ENCODE data around the gene ARHGEF16. TPM values are rescaled to one million over a fixed set of nuclear protein-coding genes. Genes with fewer than 3 reads are reported as not detected.

The ARHGEF16 gene
- polyA plus RNA-seq, 6 donors from 2014 or later: not detected

DNA sequence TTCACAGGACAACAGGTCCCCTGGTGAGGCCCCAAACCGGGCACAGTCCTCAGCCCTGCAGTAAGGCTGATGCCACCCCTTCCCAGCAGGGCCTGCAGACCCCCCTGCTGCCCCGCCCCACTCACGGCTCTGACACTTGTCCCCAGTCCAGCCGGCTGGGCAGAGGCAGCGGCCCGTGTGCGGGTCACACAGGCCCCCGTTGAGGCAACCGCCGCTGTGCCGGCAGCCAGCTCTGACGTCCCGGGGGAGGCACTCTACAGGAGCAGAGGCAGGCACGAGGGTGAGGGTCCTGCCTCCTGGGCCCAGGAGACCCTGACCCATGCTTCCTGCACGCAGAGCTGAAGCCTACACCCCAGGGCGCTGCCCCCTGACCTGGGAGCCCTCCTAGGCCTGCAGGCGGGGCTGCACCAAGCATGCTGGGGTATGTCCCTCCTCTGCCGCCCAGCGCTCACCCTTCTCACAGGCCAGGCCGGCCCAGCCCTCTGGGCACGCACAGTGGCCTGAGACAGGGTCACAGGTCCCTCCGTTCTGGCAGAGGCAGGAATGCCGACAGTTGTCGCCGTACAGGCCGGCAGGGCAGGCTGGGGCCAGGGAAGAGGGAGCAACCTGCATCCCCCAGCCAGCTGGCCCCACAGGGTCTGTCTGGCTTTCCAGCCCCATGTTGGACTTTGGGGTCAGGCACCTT, 43.9 kb downstream of the ARHGEF16 start:
- H3K27ac Mint-ChIP-seq: no peak overlapping the region
- no peak overlapping the region for H3K4me3 Mint-ChIP-seq
- DNase-seq (no peak), ATAC-seq (ENCODE audit: low read depth in 2 of 2) (no peak)
- no peaks in the 10 kb centered on the region for H3K36me3 Mint-ChIP-seq
- no peaks in the 10 kb centered on the region for H3K27me3 Mint-ChIP-seq
- H3K4me1 Mint-ChIP-seq: peaks cover 0 to 3% (median 0%) of the 10 kb centered on the region in 3 donors
- no peaks in the 10 kb centered on the region for H3K9me3 Mint-ChIP-seq

DNA sequence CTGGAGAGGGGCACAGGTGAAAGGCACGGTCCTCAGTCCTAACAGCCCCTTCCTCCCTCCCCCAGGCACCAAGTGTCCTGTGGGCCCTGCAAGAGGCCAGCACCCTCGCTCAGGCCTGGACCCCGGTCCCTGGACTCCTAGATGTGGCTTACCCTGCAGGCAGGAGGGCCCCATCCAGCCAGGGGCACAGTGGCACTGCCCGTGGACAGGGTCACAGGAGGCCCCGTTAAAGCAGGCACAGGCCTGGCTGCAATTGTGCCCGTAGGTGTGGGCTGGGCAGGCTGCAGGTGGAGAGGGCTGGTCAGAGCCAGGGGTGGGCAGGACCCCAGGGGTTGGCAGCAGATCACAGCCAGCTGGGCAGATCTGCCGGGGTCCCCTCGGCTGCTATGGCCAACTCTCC, 44.5 kb downstream of the ARHGEF16 start:
- H3K9me3 Mint-ChIP-seq: no peaks in the 10 kb centered on the region
- peaks cover 0 to 6% (median 0%) of the 10 kb centered on the region in 3 donors for H3K4me1 Mint-ChIP-seq
- H3K27ac Mint-ChIP-seq: no peak overlapping the region
- no peaks in the 10 kb centered on the region for H3K27me3 Mint-ChIP-seq
- DNase-seq (no peak), ATAC-seq (ENCODE audit: low read depth in 2 of 2) (no peak)
- no peak overlapping the region for H3K4me3 Mint-ChIP-seq
- no peaks in the 10 kb centered on the region for H3K36me3 Mint-ChIP-seq

DNA sequence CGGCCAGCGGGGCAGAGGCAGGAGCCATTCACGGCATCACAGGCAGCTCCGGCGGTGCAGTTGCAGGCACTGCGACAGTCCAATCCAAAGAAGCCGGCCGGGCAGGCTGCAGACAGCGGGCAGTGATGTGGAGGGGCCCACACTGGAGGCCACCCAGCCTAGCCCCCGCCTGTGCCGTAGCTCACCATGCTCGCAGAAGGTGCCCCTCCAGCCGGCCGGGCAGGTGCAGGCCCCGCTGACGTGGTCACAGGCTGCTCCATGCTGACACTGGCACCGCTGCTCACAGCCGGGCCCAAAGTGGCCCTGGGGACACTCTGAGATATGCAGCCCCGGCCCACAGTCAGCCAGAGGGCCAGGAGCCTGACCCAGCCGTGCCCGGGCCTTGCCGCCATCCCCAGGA, 45.1 kb downstream of the ARHGEF16 start:
- Mint-ChIP-seq H3K27ac (no peak overlapping the region), H3K4me1 (peaks cover 0 to 6% (median 0%) of the 10 kb centered on the region in 3 donors), H3K4me3 (no peak overlapping the region), H3K9me3 (no peaks in the 10 kb centered on the region), H3K27me3 (no peaks in the 10 kb centered on the region), H3K36me3 (no peaks in the 10 kb centered on the region)
- ATAC-seq (ENCODE audit: low read depth in 2 of 2) (no peak), DNase-seq (no peak)

DNA sequence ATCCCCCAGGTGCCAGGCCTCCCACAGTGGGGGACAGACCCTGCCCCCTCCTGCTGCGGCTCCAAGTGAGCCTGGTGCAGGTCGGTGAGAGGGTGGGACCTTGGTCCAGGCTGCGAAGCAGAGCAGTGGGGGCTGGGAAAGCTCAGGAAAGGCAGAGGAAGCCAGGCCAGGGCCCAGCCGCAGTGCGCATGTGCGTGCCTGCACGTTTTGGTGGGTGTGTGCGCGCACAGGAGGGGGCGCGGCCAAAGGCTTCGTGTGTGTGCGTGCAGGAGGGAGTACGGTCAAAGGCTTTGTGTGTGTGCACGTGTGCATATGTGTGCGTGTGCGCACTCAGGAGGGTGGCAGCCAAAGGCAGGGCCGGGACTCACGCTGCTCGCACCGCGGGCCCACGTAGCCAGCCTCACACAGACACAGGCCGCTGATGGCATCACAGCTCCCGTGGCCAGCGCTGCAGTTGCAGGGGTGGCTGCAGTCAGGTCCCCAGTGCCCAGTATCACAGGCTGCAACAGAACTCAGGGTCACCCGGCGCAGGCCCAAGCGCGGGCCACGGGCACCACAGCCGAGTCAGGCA, 45.9 kb downstream of the ARHGEF16 start:
- Mint-ChIP-seq H3K27ac (no peak overlapping the region), H3K36me3 (no peaks in the 10 kb centered on the region), H3K27me3 (no peaks in the 10 kb centered on the region), H3K9me3 (no peaks in the 10 kb centered on the region), H3K4me1 (peaks cover 0 to 6% (median 0%) of the 10 kb centered on the region in 3 donors), H3K4me3 (no peak overlapping the region)
- ATAC-seq (ENCODE audit: low read depth in 2 of 2) (no peak), DNase-seq (no peak)

DNA sequence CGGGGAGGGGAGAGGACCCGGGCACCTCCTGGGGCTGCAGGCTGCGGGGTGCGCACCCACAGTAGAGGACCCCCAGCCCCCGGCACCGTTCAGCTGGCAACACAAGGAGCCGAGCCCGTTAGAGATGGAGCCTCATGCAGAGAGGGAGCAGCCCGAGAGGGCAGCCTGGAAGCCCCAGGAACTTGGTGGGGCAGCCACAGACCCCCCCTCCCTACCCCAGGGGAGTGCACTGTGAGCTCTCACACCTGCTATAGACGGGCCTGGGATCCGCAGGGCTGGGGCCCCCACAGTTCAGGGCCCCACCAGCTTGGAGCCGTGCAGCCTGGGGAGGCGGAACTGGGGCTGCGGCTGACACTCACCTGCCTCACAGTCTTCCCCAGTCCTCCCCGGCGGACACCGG, 47.0 kb downstream of the ARHGEF16 start:
- ATAC-seq (ENCODE audit: low read depth in 2 of 2) (no peak), DNase-seq (no peak)
- peaks cover 0 to 6% (median 0%) of the 10 kb centered on the region in 3 donors for H3K4me1 Mint-ChIP-seq
- no peaks in the 10 kb centered on the region for H3K27me3 Mint-ChIP-seq
- H3K36me3 Mint-ChIP-seq: no peaks in the 10 kb centered on the region
- no peak overlapping the region for H3K4me3 Mint-ChIP-seq
- no peak overlapping the region for H3K27ac Mint-ChIP-seq
- H3K9me3 Mint-ChIP-seq: no peaks in the 10 kb centered on the region

DNA sequence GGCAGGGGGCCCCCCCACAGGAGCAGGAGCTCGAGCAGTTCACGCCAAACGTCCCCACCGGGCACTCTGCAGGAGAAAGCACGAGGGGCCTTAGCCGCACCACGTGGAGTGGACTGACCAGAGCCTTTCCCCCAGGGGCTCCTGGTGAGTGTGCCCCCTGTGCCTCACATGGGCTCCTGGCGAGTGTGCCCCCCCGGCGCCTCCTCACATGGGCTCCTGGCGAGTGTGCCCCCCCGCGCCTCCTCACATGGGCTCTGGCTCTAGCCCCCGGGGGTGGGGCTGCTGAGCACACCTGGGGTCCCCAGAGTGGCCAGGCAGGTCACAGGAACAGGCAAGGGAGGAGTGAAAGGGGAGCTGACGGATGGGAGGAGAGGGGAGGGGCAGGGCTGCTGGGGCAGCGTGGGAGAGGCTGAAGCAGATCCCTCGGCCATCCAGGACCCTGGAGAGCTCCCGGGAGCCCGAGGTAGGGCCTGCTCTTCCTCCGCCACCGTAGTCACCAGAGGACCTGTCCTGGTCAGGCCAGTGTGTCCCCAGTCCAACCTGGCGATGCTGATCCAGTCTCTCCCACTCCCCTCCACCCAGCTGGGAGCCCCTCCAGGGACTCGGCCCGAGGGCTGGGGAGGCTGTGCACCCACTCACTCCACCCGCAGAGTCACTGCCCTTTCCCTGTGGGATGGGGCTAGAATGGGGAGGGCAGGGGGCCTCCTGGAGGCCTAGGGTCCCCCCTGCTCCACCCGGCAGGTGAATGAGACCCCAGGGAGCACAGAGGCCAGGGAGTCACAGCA, 47.6 kb downstream of the ARHGEF16 start:
- Mint-ChIP-seq H3K4me1 (peaks cover 0 to 6% (median 0%) of the 10 kb centered on the region in 3 donors), H3K36me3 (no peaks in the 10 kb centered on the region), H3K9me3 (no peaks in the 10 kb centered on the region), H3K27ac (no peak overlapping the region), H3K27me3 (no peaks in the 10 kb centered on the region), H3K4me3 (no peak overlapping the region)
- ATAC-seq (ENCODE audit: low read depth in 2 of 2) (peak in 1 of 2 donors; percentile 56), DNase-seq (no peak)

DNA sequence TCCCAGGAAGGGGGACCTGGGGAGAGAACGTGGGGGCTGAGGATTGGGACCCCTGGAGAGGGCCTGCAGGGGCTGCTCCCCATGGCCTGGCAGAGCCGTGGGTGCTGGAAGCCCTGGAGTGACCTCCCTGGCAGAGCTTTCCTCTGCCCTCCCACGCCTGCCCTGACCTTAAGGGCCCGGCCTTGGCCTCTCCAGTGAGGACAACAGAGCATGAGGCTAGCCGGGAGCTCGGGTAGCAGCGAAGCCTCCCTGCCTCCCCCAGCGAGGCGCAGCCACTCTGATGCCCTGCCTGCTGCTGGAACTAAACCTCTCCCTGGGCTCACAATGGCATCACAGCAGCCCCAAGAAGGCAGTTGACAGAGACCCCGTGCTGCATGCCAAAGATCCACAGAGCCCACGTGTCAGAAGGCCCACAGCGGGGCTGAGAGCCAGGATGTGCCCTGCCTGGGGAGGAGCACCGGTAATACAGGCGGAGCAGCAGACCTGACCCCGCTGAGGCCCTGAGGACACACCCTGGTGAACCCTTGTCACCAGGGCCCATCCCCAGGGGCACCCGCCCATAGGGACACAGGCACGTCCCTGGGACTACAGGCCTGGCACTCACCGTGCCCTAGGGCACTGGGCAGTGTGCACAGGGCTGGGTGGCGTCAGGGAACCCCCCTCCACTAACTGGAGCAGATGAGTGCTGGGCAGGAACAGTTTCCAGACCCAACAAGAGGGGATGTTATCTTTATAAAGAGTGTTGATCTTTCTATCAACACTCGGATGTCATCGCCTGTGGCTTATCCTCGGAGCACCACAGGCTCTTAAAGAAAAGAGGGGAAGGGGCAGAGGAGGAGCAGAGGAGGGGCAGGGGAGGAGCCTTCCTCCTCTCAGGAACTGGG, 48.4 kb downstream of the ARHGEF16 start:
- no peaks in the 10 kb centered on the region for H3K9me3 Mint-ChIP-seq
- H3K27ac Mint-ChIP-seq: no peak overlapping the region
- H3K36me3 Mint-ChIP-seq: no peaks in the 10 kb centered on the region
- ATAC-seq (ENCODE audit: low read depth in 2 of 2) (no peak), DNase-seq (no peak)
- no peaks in the 10 kb centered on the region for H3K27me3 Mint-ChIP-seq
- no peak overlapping the region for H3K4me3 Mint-ChIP-seq
- H3K4me1 Mint-ChIP-seq: peaks cover 0 to 6% (median 0%) of the 10 kb centered on the region in 3 donors

DNA sequence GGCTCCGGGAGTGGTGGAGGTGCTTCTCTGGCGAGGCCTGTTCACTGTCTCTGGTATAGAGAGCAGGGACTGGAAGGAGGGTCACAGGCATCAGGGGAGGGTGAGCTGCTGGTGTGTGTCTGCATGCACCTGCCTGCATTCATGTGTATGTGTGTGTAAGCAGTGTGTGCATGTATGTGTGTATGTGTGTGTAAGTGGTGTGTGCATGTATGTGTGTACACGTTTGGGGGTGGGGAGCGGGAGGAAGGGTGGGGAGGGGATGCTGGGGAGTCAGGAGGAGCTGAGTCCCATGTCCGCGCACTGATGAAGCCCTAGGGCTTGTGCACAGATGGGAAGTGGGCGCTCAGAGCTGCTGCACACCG, 49.0 kb downstream of the ARHGEF16 start:
- H3K9me3 Mint-ChIP-seq: no peaks in the 10 kb centered on the region
- no peaks in the 10 kb centered on the region for H3K36me3 Mint-ChIP-seq
- H3K27me3 Mint-ChIP-seq: no peaks in the 10 kb centered on the region
- no peak for ATAC-seq (ENCODE audit: low read depth in 2 of 2)
- peaks cover 0 to 6% (median 0%) of the 10 kb centered on the region in 3 donors for H3K4me1 Mint-ChIP-seq
- no peak for DNase-seq
- H3K4me3 Mint-ChIP-seq: no peak overlapping the region
- H3K27ac Mint-ChIP-seq: peak overlapping the region in 1 of 6 donors; percentile 49

DNA sequence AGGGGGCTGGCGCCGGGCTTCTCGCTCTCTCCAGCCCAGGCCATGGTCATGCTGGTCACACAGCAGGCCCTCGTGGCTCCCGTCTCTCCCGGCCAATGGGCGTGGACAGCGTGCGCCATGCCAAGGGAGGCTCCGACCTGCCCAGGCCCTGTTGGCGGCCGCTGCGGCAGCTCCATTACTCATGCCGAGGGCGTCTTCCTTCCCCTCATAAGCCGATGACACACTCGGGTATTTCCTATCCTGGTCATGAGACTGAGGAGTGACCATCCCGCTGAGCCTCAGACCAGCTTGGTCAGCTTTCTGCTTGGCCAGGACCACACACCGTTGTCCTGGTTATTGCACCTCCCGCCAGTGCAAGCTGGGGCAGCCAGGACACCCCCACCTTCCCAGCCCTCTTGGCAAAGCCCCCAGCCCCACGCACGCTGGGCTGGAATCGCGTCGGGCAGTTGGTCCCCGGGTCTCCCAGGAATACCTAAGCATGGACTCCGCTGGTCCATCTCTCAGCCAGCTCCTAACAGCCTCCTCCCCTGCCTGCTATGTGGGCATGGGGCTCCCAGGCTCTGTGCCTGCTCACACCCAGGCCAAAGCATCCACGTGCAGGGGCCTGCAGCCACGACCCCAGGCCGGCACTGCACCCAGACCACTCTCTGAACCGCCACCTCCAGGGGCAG, 49.8 kb downstream of the ARHGEF16 start:
- Mint-ChIP-seq H3K4me3 (no peak overlapping the region), H3K27me3 (no peaks in the 10 kb centered on the region), H3K9me3 (no peaks in the 10 kb centered on the region), H3K4me1 (peaks cover 0 to 6% (median 0%) of the 10 kb centered on the region in 3 donors), H3K36me3 (no peaks in the 10 kb centered on the region), H3K27ac (no peak overlapping the region)
- ATAC-seq (ENCODE audit: low read depth in 2 of 2): no peak
- DNase-seq: no peak

DNA sequence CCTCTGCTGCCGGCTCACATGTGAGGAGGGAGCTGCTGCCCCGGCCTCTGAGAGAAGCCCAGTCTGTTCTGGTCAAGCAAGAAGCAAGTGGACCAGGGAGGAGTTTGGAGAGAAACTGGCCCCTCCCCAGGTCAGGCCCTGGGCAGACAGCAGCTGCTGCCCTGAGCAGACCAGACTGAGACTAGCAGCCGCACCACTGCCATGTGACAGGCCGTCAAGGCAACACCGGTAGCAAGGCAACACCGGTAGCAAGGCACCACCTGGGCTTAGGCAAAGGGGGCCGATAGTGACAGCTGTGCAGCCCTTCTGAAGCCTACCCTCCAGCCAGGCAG, 50.3 kb downstream of the ARHGEF16 start:
- H3K27ac Mint-ChIP-seq: no peak overlapping the region
- H3K27me3 Mint-ChIP-seq: no peaks in the 10 kb centered on the region
- ATAC-seq (ENCODE audit: low read depth in 2 of 2) (no peak), DNase-seq (no peak)
- H3K9me3 Mint-ChIP-seq: no peaks in the 10 kb centered on the region
- peaks cover 0 to 6% (median 0%) of the 10 kb centered on the region in 3 donors for H3K4me1 Mint-ChIP-seq
- H3K4me3 Mint-ChIP-seq: no peak overlapping the region
- H3K36me3 Mint-ChIP-seq: no peaks in the 10 kb centered on the region

DNA sequence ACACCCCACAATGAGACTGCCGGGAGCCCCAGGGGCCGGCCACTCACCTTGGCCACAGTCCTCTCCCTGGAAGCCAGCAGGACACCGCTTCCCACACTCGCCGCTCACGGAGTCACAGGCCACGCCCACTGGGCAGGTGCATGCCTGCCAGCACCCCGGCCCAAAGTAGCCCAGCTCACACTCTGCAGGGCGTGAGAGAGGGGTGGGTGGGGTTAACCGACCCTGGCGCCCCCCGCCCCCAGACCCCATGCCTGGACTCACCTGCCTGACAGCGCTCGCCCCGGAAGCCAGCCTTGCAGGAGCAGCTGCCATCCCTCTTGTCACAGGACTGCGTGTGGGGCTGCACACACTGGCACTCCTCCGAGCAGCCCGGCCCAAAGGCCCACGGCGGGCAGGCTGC, 50.7 kb downstream of the ARHGEF16 start:
- DNase-seq: no peak
- H3K9me3 Mint-ChIP-seq: no peaks in the 10 kb centered on the region
- ATAC-seq (ENCODE audit: low read depth in 2 of 2): no peak
- no peaks in the 10 kb centered on the region for H3K27me3 Mint-ChIP-seq
- H3K27ac Mint-ChIP-seq: no peak overlapping the region
- no peaks in the 10 kb centered on the region for H3K36me3 Mint-ChIP-seq
- H3K4me1 Mint-ChIP-seq: peaks cover 0 to 6% (median 0%) of the 10 kb centered on the region in 3 donors
- H3K4me3 Mint-ChIP-seq: no peak overlapping the region

DNA sequence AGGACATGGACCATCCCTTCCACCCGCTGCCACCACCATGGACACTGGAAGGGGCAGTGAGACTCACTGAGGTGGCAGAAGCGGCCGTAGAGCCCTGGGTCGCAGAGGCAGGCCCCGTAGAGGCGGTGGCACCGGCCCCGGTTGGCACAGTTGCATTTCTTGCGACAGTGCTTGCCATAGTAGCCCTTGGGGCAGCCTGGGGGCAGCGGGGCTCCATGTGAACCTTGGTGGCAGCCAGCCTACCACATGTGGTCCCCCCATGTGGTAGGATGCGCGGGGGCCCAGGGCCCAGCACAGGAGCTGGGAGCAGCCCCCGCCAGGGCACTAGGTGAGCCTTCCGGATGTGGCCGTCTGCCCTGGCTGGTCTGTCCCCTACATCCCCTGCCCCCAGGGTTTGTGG, 51.6 kb downstream of the ARHGEF16 start:
- Mint-ChIP-seq H3K4me3 (no peak overlapping the region), H3K27ac (no peak overlapping the region), H3K27me3 (no peaks in the 10 kb centered on the region), H3K9me3 (no peaks in the 10 kb centered on the region), H3K4me1 (peaks cover 0 to 9% (median 2%) of the 10 kb centered on the region in 3 donors), H3K36me3 (no peaks in the 10 kb centered on the region)
- DNase-seq (no peak), ATAC-seq (ENCODE audit: low read depth in 2 of 2) (no peak)

DNA sequence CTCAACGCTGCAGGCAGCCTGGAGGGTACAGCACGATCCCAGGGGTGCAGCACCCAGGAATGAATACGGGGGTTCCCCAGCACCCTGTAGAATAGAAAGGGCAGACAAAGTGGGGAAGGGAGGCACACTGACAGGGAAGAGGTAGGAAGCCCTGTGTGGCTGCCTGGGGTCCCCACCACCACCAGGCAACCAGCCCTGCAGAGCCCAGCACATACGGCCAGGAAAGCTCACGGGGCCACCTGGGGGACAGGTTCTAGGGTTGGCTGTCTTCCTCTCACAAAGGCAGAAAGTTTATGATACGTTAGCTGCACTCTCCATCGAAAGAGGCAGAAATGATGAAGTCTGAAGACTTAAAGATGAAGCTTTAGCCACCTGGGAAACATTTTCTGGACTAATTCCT, 52.5 kb downstream of the ARHGEF16 start:
- Mint-ChIP-seq H3K27ac (no peak overlapping the region), H3K9me3 (no peaks in the 10 kb centered on the region), H3K4me3 (no peak overlapping the region), H3K36me3 (no peaks in the 10 kb centered on the region), H3K27me3 (no peaks in the 10 kb centered on the region), H3K4me1 (peaks cover 0 to 10% (median 2%) of the 10 kb centered on the region in 3 donors)
- ATAC-seq (ENCODE audit: low read depth in 2 of 2): no peak
- no peak for DNase-seq
